ENCODE data around the gene ADAMTS17.

DNA sequence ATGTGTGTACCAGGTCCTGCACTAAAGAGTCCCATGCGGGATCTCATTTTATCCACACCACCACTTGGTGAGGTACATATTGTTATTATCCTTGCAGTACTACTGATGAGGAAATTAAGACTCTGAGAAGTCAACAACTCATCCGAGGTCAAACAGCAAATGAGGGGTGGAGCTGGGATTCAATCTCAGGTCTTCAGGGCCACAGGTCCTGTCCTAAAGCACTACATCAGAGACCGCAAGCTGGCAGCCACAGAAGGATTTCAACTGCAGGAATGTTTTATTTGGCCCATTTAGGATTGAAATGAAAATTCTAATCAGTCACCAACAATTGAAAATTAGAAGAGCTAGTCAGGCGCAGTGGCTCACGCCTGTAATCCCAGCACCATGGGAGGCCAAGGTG lies 131.4 kb downstream of the ADAMTS17 start:
- no peak for TF ChIP-seq SUZ12 (IDR thresholded peaks at IDR 0.05; ENCODE audit: extremely low read depth, insufficient read depth, insufficient read length)
- no peak for TF ChIP-seq YY1 (IDR thresholded peaks at IDR 0.05; ENCODE audit: insufficient read depth, insufficient read length)
- no peak for TF ChIP-seq ZNF274 (IDR thresholded peaks at IDR 0.05; ENCODE audit: low read depth, low read length)
